ENCODE measurements around the gene ZNF616.
"Not testable (repeated sequence)": the region's sequence is repeated elsewhere in the genome, so short reads cannot be mapped to it uniquely, and the experiment has no call there.

ZNF616 gene

GRCh38 chr19:52102782-52103181 is 37.0 kb downstream of the ZNF616 start:
- DNase-seq (ENCODE audit: low spot score), result no peak

GRCh38 chr19:52101866-52102562 is 37.7 kb downstream of the ZNF616 start:
- DNase-seq (ENCODE audit: low spot score), result no peak

GRCh38 chr19:52099497-52100138 is 40.1 kb downstream of the ZNF616 start:
- DNase-seq (ENCODE audit: low spot score), result no peak

GRCh38 chr19:52096416-52096815 is 43.3 kb downstream of the ZNF616 start:
- not testable (repeated sequence) for DNase-seq (ENCODE audit: low spot score)

GRCh38 chr19:52095172-52096014 is 44.3 kb downstream of the ZNF616 start, which contains the start of gene ZNF841:
Gene ZNF841, minus strand, starts transcription at chr19:52095765. Its CDS starts 10,964 bp downstream, at chr19:52084801.
- DNase-seq (ENCODE audit: low spot score), result peak; percentile 98

GRCh38 chr19:52094526-52095130 is 45.1 kb downstream of the ZNF616 start:
- no peak for DNase-seq (ENCODE audit: low spot score)

- peak; percentile 5 for DNase-seq (ENCODE audit: low spot score)
Observed at GRCh38 chr19:52086481-52086880, 53.3 kb downstream of the ZNF616 start.

- no peak for DNase-seq (ENCODE audit: low spot score)
Observed at GRCh38 chr19:52070496-52070895, 69.2 kb downstream of the ZNF616 start.

- no peak for DNase-seq (ENCODE audit: low spot score)
Observed at GRCh38 chr19:52069653-52070052, 70.1 kb downstream of the ZNF616 start.

- no peak for DNase-seq (ENCODE audit: low spot score)
Observed at GRCh38 chr19:52066258-52066863, 73.4 kb downstream of the ZNF616 start.

GRCh38 chr19:52065399-52065798 is 74.3 kb downstream of the ZNF616 start:
- DNase-seq (ENCODE audit: low spot score), result no peak
